HCT116 (cell line): ENCODE measurements around the gene EARS2. TPM values are rescaled to one million over a fixed set of nuclear protein-coding genes. Genes with fewer than 3 reads are reported as not detected.

ENCODE experiments used
- ATAC-seq: fragments of 200-7000 bp; cut with Tn5 transposase; 2 replicates; pipeline ENCODE4 v1.9.1; 2020; ENCODE audit warnings: mild to moderate bottlenecking, moderate library complexity
- BruUV-seq: library from RNA; stranded (reverse); fragments of 400-500 nt; replicated peaks from 2 replicates; lab custom pipeline; 2021; lab: Mats Ljungman, UMichigan
- CTCF ChIA-PET: fragments of 300-600 bp; sonication (Branson Sonifier 250); formaldehyde crosslinking; loops from one replicate; lab custom pipeline; 2021; ENCODE audit warnings: antibody characterized with exemption; lab: Charles Lee
- POLR2A ChIA-PET: fragments of 300-600, 350-600 bp; sonication (Branson Sonifier 250); formaldehyde crosslinking; loops from one replicate; lab custom pipeline; 2021; ENCODE audit warnings: antibody characterized with exemption; lab: Charles Lee
- RAD21 ChIA-PET, 2 experiments: fragments of 300-600 bp; sonication (Branson Sonifier 250); formaldehyde crosslinking; loops; one replicate each; lab custom pipeline; 2023; ENCODE audit warnings: low total read pairs in 2 of 2; ENCODE audit not compliant: uncharacterized antibody in 2 of 2, unreplicated experiment in 2 of 2, low non-redundant PET in 1 of 2; lab: Charles Lee
- DNase-seq: peaks from one replicate; pipeline ENCODE4 v3.0.0-alpha.2; 2010; ENCODE audit warnings: low read depth, low spot score
- H2AFZ ChIP-seq: fragments of 200-600 bp; shearing (Covaris generic), sonication (generic); 2 replicates; pipeline ENCODE4 v1.6.1; 2017; ENCODE audit warnings: low read depth, mixed run types, mixed read lengths, antibody characterized with exemption, low read length; ENCODE audit not compliant: poor library complexity, severe bottlenecking
- H3K27ac ChIP-seq: 2 replicates; pipeline ENCODE4 v1.5.1; 2012; ENCODE audit warnings: low read depth, low read length
- H3K27me3 ChIP-seq: fragments of 200-600 bp; sonication (generic); 2 replicates; pipeline ENCODE4 v1.6.1; 2016; ENCODE audit warnings: mixed run types, low read length, mixed read lengths; ENCODE audit not compliant: insufficient read depth
- H3K36me3 ChIP-seq, 2 experiments: fragments of 200-500 bp in 1 of 2; fragments of 200-600 bp in 1 of 2; sonication (Bioruptor generic) in 1 of 2; sonication (generic) in 1 of 2; 2 replicates each; pipeline versions ENCODE4 v1.5.1 to v1.6.1; 2014 to 2016; ENCODE audit warnings: low read length in 2 of 2, inconsistent platforms in 1 of 2, mixed read lengths in 1 of 2, mixed run types in 1 of 2; ENCODE audit not compliant: insufficient read depth in 2 of 2, control insufficient read depth in 1 of 2
- H3K4me1 ChIP-seq, 2 experiments: fragments of 200-600 bp in 1 of 2; sonication (generic) in 1 of 2; 2 replicates each; pipeline versions ENCODE4 v1.5.1 to v1.6.1; 2012 to 2017; ENCODE audit warnings: low read length in 2 of 2, inconsistent platforms in 1 of 2, mild to moderate bottlenecking in 1 of 2, mixed read lengths in 1 of 2, mixed run types in 1 of 2, moderate library complexity in 1 of 2; ENCODE audit not compliant: insufficient read depth in 2 of 2, control insufficient read depth in 1 of 2
- H3K4me2 ChIP-seq: fragments of 200-600 bp; sonication (generic); 2 replicates; pipeline ENCODE4 v1.6.1; 2017; ENCODE audit warnings: mixed run types, low read length, mixed read lengths
- H3K4me3 ChIP-seq, 2 experiments: fragments of 200-600 bp in 1 of 2; sonication (generic) in 1 of 2; replicated peaks in 1 of 2; 2 replicates each; pipeline ENCODE4 v1.5.1; 2011 to 2016; ENCODE audit warnings: low read length in 2 of 2, control low read depth in 1 of 2, low read depth in 1 of 2, mild to moderate bottlenecking in 1 of 2, mixed read lengths in 1 of 2, mixed run types in 1 of 2
- H3K79me2 ChIP-seq: fragments of 200-600 bp; sonication (generic); 2 replicates; pipeline ENCODE4 v1.6.1; 2017; ENCODE audit warnings: mild to moderate bottlenecking, mixed run types, low read length, moderate library complexity, mixed read lengths; ENCODE audit not compliant: insufficient read depth
- H3K9ac ChIP-seq: fragments of 200-600 bp; sonication (generic); 2 replicates; pipeline ENCODE4 v1.6.1; 2016; ENCODE audit warnings: low read length, mixed read lengths
- H3K9me2 ChIP-seq: fragments of 200-600 bp; sonication (generic), shearing (Covaris generic); 2 replicates; pipeline ENCODE4 v1.6.1; 2017; ENCODE audit warnings: mixed run types, mild to moderate bottlenecking, moderate library complexity; ENCODE audit not compliant: insufficient read depth
- H3K9me3 ChIP-seq, 2 experiments: fragments of 200-500 bp in 1 of 2; fragments of 200-600 bp in 1 of 2; sonication (Bioruptor generic) in 1 of 2; sonication (generic) in 1 of 2; 2 replicates each; pipeline ENCODE4 v1.6.1; 2014 to 2017; ENCODE audit warnings: low read length in 2 of 2, mixed read lengths in 2 of 2, inconsistent platforms in 1 of 2, low read depth in 1 of 2, mild to moderate bottlenecking in 1 of 2, mixed run types in 1 of 2, moderate library complexity in 1 of 2; ENCODE audit not compliant: control insufficient read depth in 1 of 2, insufficient read depth in 1 of 2
- H4K20me1 ChIP-seq: fragments of 200-600 bp; sonication (generic), shearing (Covaris generic); 2 replicates; pipeline ENCODE4 v1.6.1; 2017; ENCODE audit warnings: mixed run types, mild to moderate bottlenecking, moderate library complexity; ENCODE audit not compliant: insufficient read depth
- CBX3 ChIP-seq: IDR thresholded peaks from 2 replicates; pipeline ENCODE4 v1.6.1; 2012; ENCODE audit warnings: low read depth
- EGR1 ChIP-seq: IDR thresholded peaks from 2 replicates; pipeline ENCODE4 v1.6.1; 2012; ENCODE audit warnings: low read depth
- ELF1 ChIP-seq: IDR thresholded peaks from 2 replicates; pipeline ENCODE4 v1.6.1; 2012; ENCODE audit warnings: low read depth, borderline replicate concordance
- EZH2 ChIP-seq: fragments of 200-600 bp; sonication (generic); IDR thresholded peaks from 2 replicates; pipeline ENCODE4 v1.6.1; 2017; ENCODE audit warnings: antibody characterized with exemption, mixed run types
- EZH2phosphoT487 ChIP-seq: fragments of 200-600 bp; IDR thresholded peaks from 2 replicates; pipeline ENCODE4 v1.6.1; 2018; ENCODE audit warnings: antibody characterized with exemption, borderline replicate concordance
- FOSL1 ChIP-seq: IDR thresholded peaks from 2 replicates; pipeline ENCODE4 v1.6.1; 2012; ENCODE audit warnings: low read depth
- JUND ChIP-seq: IDR thresholded peaks from 2 replicates; pipeline ENCODE4 v1.6.1; 2012
- POLR2A ChIP-seq: IDR thresholded peaks from 2 replicates; pipeline ENCODE4 v1.7.0; 2011; ENCODE audit warnings: borderline replicate concordance; ENCODE audit not compliant: insufficient read depth, insufficient read length; ENCODE audit errors: extremely low read depth
- POLR2AphosphoS5 ChIP-seq: IDR thresholded peaks from 2 replicates; pipeline ENCODE4 v1.6.1; 2011; ENCODE audit warnings: mild to moderate bottlenecking, low read depth, low read length, moderate library complexity
- SIN3A ChIP-seq: IDR thresholded peaks from 2 replicates; pipeline ENCODE4 v1.6.1; 2012; ENCODE audit warnings: low read depth
- SP1 ChIP-seq: IDR thresholded peaks from 2 replicates; pipeline ENCODE4 v1.6.1; 2012; ENCODE audit warnings: low read depth
- SRF ChIP-seq: IDR thresholded peaks from 2 replicates; pipeline ENCODE4 v1.6.1; 2012; ENCODE audit warnings: low read depth
- TCF7L2 ChIP-seq: IDR thresholded peaks from 2 replicates; pipeline ENCODE4 v1.7.0; 2011; ENCODE audit warnings: borderline replicate concordance, inconsistent platforms; ENCODE audit not compliant: insufficient read depth, insufficient read length; ENCODE audit errors: extremely low read depth
- ZNF274 ChIP-seq: fragments of 200-500 bp; sonication (Bioruptor generic); IDR thresholded peaks from 2 replicates; pipeline ENCODE4 v1.6.1; 2014; ENCODE audit warnings: mild to moderate bottlenecking, low read depth, low read length, inconsistent platforms
- intact Hi-C: fragments of 100-400 bp; cut with micrococcal nuclease; formaldehyde crosslinking; loops from 2 replicates; pipeline ENCODE4 v1.10.0; 2022
- total RNA-seq: library from RNA; stranded (reverse); gene quantifications from one replicate; pipeline ENCODE4 v1.2.1, GENCODE V29; 2021; ENCODE audit not compliant: unreplicated experiment
- TF ChIP-seq, protein P1 (sequence below): IDR thresholded peaks from 2 replicates; pipeline ENCODE4 v1.6.1; 2012; ENCODE audit warnings: low read depth
- TF ChIP-seq, protein P2 (sequence below): IDR thresholded peaks from 2 replicates; pipeline ENCODE4 v1.6.1; 2012
- TF ChIP-seq, protein P3 (sequence below): IDR thresholded peaks from 2 replicates; pipeline ENCODE4 v1.6.1; 2011; ENCODE audit warnings: mild to moderate bottlenecking, low read length, moderate library complexity; ENCODE audit not compliant: insufficient replicate concordance; ENCODE audit errors: extremely low read depth
- TF ChIP-seq, protein P4 (sequence below), 3 experiments: fragments of 200-600 bp in 1 of 3; sonication (generic) in 1 of 3; IDR thresholded peaks in 2 of 3; conservative IDR thresholded peaks in 1 of 3; 2 replicates each; pipeline ENCODE4 v1.5.1; 2012 to 2017; ENCODE audit warnings: low read depth in 2 of 3, low read length in 2 of 3, antibody characterized with exemption in 1 of 3, borderline replicate concordance in 1 of 3, control low read depth in 1 of 3, mild to moderate bottlenecking in 1 of 3, mixed read lengths in 1 of 3, mixed run types in 1 of 3, moderate library complexity in 1 of 3; ENCODE audit not compliant: insufficient read depth in 1 of 3
- TF ChIP-seq, protein P5 (sequence below): IDR thresholded peaks from 2 replicates; pipeline ENCODE4 v1.6.1; 2012

The EARS2 gene
- total RNA-seq, 1 experiment from 2014 or later = 35.6 TPM

DNA sequence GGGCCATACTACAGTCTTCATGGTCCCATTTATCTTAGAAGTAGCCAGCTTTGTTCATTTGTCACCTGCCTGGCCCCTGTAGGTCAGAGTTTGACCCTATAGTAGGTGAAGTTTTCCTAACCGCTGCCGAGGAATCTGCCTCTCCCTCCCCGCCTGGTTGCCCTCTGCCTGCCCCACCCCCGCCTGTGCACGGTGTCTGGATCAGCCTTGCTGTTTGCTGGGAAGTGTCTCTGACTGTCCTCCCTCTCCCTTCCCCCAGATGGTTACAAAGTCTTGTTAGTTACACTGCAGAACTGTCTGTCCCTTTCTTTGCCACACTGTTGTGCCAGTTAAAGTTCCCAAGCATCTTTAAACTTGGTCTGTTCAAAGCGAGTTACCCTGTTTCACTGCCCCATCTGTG, 6.0 kb upstream of the EARS2 start (continued):
- TF ChIP-seq, protein P1, sequence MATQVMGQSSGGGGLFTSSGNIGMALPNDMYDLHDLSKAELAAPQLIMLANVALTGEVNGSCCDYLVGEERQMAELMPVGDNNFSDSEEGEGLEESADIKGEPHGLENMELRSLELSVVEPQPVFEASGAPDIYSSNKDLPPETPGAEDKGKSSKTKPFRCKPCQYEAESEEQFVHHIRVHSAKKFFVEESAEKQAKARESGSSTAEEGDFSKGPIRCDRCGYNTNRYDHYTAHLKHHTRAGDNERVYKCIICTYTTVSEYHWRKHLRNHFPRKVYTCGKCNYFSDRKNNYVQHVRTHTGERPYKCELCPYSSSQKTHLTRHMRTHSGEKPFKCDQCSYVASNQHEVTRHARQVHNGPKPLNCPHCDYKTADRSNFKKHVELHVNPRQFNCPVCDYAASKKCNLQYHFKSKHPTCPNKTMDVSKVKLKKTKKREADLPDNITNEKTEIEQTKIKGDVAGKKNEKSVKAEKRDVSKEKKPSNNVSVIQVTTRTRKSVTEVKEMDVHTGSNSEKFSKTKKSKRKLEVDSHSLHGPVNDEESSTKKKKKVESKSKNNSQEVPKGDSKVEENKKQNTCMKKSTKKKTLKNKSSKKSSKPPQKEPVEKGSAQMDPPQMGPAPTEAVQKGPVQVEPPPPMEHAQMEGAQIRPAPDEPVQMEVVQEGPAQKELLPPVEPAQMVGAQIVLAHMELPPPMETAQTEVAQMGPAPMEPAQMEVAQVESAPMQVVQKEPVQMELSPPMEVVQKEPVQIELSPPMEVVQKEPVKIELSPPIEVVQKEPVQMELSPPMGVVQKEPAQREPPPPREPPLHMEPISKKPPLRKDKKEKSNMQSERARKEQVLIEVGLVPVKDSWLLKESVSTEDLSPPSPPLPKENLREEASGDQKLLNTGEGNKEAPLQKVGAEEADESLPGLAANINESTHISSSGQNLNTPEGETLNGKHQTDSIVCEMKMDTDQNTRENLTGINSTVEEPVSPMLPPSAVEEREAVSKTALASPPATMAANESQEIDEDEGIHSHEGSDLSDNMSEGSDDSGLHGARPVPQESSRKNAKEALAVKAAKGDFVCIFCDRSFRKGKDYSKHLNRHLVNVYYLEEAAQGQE = no peak
- TF ChIP-seq EZH2 (no peak), SIN3A (no peak), SP1 (no peak), EGR1 (no peak), CBX3 (no peak), SRF (no peak), ZNF274 (no peak), EZH2phosphoT487 (no peak)
- TF ChIP-seq, all 23 proteins: peak for 0

DNA sequence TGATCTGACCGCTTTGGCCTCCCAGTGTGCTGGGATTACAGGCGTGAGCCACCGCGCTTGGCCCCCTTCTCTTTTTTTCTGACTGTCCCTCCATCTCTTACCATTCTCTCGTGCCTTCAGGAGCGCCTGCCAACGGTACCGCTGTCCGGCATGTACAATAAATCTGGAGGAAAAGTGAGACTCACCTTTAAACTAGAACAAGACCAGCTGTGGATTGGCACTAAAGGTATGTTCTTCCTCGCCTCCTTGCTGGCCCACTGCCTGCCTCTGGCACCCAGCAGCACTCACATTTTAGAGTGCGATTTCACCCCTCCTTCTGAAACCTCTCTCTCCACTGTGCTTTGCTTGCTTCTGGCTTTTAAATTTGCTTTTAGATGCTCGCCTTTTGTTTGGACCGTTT, 5.4 kb upstream of the EARS2 start:
- no peak overlapping the region for H3K4me2 ChIP-seq
- CTCF ChIA-PET = no interaction called here
- no peak overlapping the region for H3K27ac ChIP-seq
- peaks cover 5 to 11% of the 10 kb centered on the region in 2 experiments for H3K4me1 ChIP-seq
- H3K4me3 ChIP-seq = no peak overlapping the region
- BruUV-seq = no TSS peak
- H3K27me3 ChIP-seq = no peaks in the 10 kb centered on the region
- H3K9me3 ChIP-seq = no peaks in the 10 kb centered on the region
- H3K36me3 ChIP-seq = peaks cover 66 to 74% of the 10 kb centered on the region in 2 experiments
- ATAC-seq (no peak), DNase-seq (no peak)
- RAD21 ChIA-PET = no interaction called here
- H2AFZ ChIP-seq = no peak overlapping the region
- no peaks in the 10 kb centered on the region for H4K20me1 ChIP-seq
- peaks cover 70% of the 10 kb centered on the region for H3K79me2 ChIP-seq
- H3K9me2 ChIP-seq = no peaks in the 10 kb centered on the region
- intact Hi-C loops = no loop called here
- POLR2A ChIA-PET = no interaction called here
- H3K9ac ChIP-seq = no peak overlapping the region
- TF ChIP-seq JUND (no peak), TCF7L2 (no peak), SRF (no peak), POLR2AphosphoS5 (no peak), EZH2phosphoT487 (no peak), EGR1 (no peak), ELF1 (no peak), FOSL1 (no peak), POLR2A (no peak), SIN3A (no peak), ZNF274 (no peak)
- TF ChIP-seq, protein P2, sequence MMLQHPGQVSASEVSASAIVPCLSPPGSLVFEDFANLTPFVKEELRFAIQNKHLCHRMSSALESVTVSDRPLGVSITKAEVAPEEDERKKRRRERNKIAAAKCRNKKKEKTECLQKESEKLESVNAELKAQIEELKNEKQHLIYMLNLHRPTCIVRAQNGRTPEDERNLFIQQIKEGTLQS = no peak
- TF ChIP-seq, protein P3, sequence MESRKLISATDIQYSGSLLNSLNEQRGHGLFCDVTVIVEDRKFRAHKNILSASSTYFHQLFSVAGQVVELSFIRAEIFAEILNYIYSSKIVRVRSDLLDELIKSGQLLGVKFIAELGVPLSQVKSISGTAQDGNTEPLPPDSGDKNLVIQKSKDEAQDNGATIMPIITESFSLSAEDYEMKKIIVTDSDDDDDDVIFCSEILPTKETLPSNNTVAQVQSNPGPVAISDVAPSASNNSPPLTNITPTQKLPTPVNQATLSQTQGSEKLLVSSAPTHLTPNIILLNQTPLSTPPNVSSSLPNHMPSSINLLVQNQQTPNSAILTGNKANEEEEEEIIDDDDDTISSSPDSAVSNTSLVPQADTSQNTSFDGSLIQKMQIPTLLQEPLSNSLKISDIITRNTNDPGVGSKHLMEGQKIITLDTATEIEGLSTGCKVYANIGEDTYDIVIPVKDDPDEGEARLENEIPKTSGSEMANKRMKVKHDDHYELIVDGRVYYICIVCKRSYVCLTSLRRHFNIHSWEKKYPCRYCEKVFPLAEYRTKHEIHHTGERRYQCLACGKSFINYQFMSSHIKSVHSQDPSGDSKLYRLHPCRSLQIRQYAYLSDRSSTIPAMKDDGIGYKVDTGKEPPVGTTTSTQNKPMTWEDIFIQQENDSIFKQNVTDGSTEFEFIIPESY = no peak
- TF ChIP-seq, protein P4, sequence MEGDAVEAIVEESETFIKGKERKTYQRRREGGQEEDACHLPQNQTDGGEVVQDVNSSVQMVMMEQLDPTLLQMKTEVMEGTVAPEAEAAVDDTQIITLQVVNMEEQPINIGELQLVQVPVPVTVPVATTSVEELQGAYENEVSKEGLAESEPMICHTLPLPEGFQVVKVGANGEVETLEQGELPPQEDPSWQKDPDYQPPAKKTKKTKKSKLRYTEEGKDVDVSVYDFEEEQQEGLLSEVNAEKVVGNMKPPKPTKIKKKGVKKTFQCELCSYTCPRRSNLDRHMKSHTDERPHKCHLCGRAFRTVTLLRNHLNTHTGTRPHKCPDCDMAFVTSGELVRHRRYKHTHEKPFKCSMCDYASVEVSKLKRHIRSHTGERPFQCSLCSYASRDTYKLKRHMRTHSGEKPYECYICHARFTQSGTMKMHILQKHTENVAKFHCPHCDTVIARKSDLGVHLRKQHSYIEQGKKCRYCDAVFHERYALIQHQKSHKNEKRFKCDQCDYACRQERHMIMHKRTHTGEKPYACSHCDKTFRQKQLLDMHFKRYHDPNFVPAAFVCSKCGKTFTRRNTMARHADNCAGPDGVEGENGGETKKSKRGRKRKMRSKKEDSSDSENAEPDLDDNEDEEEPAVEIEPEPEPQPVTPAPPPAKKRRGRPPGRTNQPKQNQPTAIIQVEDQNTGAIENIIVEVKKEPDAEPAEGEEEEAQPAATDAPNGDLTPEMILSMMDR (IDR thresholded peaks at IDR 0.05 in 2 of 3, conservative IDR thresholded peaks at IDR 0.05 in 1 of 3; ENCODE audit: borderline replicate concordance in 1 of 3, insufficient read depth in 1 of 3, low read depth in 2 of 3, low read length in 2 of 3) = no peak
- TF ChIP-seq, protein P5, sequence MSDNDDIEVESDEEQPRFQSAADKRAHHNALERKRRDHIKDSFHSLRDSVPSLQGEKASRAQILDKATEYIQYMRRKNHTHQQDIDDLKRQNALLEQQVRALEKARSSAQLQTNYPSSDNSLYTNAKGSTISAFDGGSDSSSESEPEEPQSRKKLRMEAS = no peak
